Mucosa of rectum (tissue), 2 donors: ENCODE data around the gene CFAP43.

Experiments
- H3K27ac ChIP-seq, 2 donors: one replicate each; pipeline ENCODE4 v1.7.0; 2013; ENCODE audit warnings: inconsistent platforms in 2 of 2, low read depth in 2 of 2, low read length in 2 of 2
- H3K27me3 ChIP-seq, 2 donors: one replicate each; pipeline ENCODE4 v1.7.0; 2013; ENCODE audit warnings: low read length in 2 of 2; ENCODE audit not compliant: control insufficient read depth in 2 of 2, insufficient read depth in 2 of 2
- H3K36me3 ChIP-seq, 2 donors: one replicate each; pipeline ENCODE4 v1.7.0; 2013; ENCODE audit warnings: low read length in 2 of 2; ENCODE audit not compliant: control insufficient read depth in 2 of 2, insufficient read depth in 2 of 2
- H3K4me1 ChIP-seq, 2 donors: one replicate each; pipeline ENCODE4 v1.7.0; 2013; ENCODE audit warnings: low read length in 2 of 2, mild to moderate bottlenecking in 1 of 2; ENCODE audit not compliant: control insufficient read depth in 2 of 2, insufficient read depth in 2 of 2
- H3K4me3 ChIP-seq, 2 donors: one replicate each; pipeline ENCODE4 v1.7.0; 2013; ENCODE audit warnings: low read length in 2 of 2
- H3K9ac ChIP-seq, 2 donors: one replicate each; pipeline ENCODE4 v1.7.0; 2013; ENCODE audit warnings: low read length in 2 of 2, low read depth in 1 of 2, mild to moderate bottlenecking in 1 of 2
- H3K9me3 ChIP-seq, 2 donors: one replicate each; pipeline ENCODE4 v1.7.0; 2013; ENCODE audit warnings: low read length in 2 of 2; ENCODE audit not compliant: control insufficient read depth in 2 of 2
- donor health status: healthy.
- donor health status: Normal muscosa, but diverticular disease.

CFAP43 gene

GRCh38 chr10:104104418-104104817 lies 127.7 kb downstream of the CFAP43 start:
- Histone ChIP-seq H3K9ac (no peak overlapping the region), H3K4me1 (no peaks in the 10 kb centered on the region), H3K9me3 (no peaks in the 10 kb centered on the region), H3K27me3 (no peaks in the 10 kb centered on the region), H3K27ac (no peak overlapping the region), H3K36me3 (no peaks in the 10 kb centered on the region), H3K4me3 (no peak overlapping the region)

GRCh38 chr10:104103956-104104355 lies 128.2 kb downstream of the CFAP43 start:
- Histone ChIP-seq H3K4me1 (no peaks in the 10 kb centered on the region), H3K27me3 (no peaks in the 10 kb centered on the region), H3K9ac (no peak overlapping the region), H3K9me3 (no peaks in the 10 kb centered on the region), H3K27ac (no peak overlapping the region), H3K36me3 (no peaks in the 10 kb centered on the region), H3K4me3 (no peak overlapping the region)

- Histone ChIP-seq H3K27ac (no peak overlapping the region), H3K9ac (no peak overlapping the region), H3K27me3 (no peaks in the 10 kb centered on the region), H3K9me3 (no peaks in the 10 kb centered on the region), H3K4me3 (no peak overlapping the region), H3K36me3 (no peaks in the 10 kb centered on the region), H3K4me1 (no peaks in the 10 kb centered on the region)
Measured at GRCh38 chr10:104101902-104102301, 130.3 kb downstream of the CFAP43 start.

GRCh38 chr10:104100795-104101194 lies 131.4 kb downstream of the CFAP43 start:
- Histone ChIP-seq H3K4me3 (no peak overlapping the region), H3K36me3 (no peaks in the 10 kb centered on the region), H3K4me1 (no peaks in the 10 kb centered on the region), H3K9ac (no peak overlapping the region), H3K27me3 (no peaks in the 10 kb centered on the region), H3K27ac (no peak overlapping the region), H3K9me3 (no peaks in the 10 kb centered on the region)

GRCh38 chr10:104099941-104100340 lies 132.2 kb downstream of the CFAP43 start:
- no peak overlapping the region for H3K4me3 ChIP-seq
- no peaks in the 10 kb centered on the region for H3K36me3 ChIP-seq
- H3K27ac ChIP-seq = no peak overlapping the region
- no peaks in the 10 kb centered on the region for H3K4me1 ChIP-seq
- no peaks in the 10 kb centered on the region for H3K27me3 ChIP-seq
- no peaks in the 10 kb centered on the region for H3K9me3 ChIP-seq
- no peak overlapping the region for H3K9ac ChIP-seq

- Histone ChIP-seq H3K9me3 (no peaks in the 10 kb centered on the region), H3K27me3 (no peaks in the 10 kb centered on the region), H3K4me3 (no peak overlapping the region), H3K9ac (no peak overlapping the region), H3K36me3 (no peaks in the 10 kb centered on the region), H3K4me1 (no peaks in the 10 kb centered on the region), H3K27ac (no peak overlapping the region)
Measured at GRCh38 chr10:104099269-104099668, 132.9 kb downstream of the CFAP43 start.

- Histone ChIP-seq H3K9ac (no peak overlapping the region), H3K36me3 (no peaks in the 10 kb centered on the region), H3K27me3 (no peaks in the 10 kb centered on the region), H3K27ac (no peak overlapping the region), H3K9me3 (no peaks in the 10 kb centered on the region), H3K4me1 (no peaks in the 10 kb centered on the region), H3K4me3 (no peak overlapping the region)
Measured at GRCh38 chr10:104098358-104098925, 133.7 kb downstream of the CFAP43 start.

- Histone ChIP-seq H3K9me3 (no peaks in the 10 kb centered on the region), H3K27me3 (no peaks in the 10 kb centered on the region), H3K4me1 (no peaks in the 10 kb centered on the region), H3K27ac (no peak overlapping the region), H3K9ac (no peak overlapping the region), H3K4me3 (no peak overlapping the region), H3K36me3 (no peaks in the 10 kb centered on the region)
Measured at GRCh38 chr10:104096692-104097091, 135.5 kb downstream of the CFAP43 start.

GRCh38 chr10:104092749-104093148 lies 139.4 kb downstream of the CFAP43 start:
- no peak overlapping the region for H3K4me3 ChIP-seq
- no peaks in the 10 kb centered on the region for H3K27me3 ChIP-seq
- no peaks in the 10 kb centered on the region for H3K36me3 ChIP-seq
- H3K27ac ChIP-seq = no peak overlapping the region
- H3K9ac ChIP-seq = no peak overlapping the region
- H3K4me1 ChIP-seq = no peaks in the 10 kb centered on the region
- no peaks in the 10 kb centered on the region for H3K9me3 ChIP-seq

GRCh38 chr10:104090611-104091010 lies 141.6 kb downstream of the CFAP43 start:
- Histone ChIP-seq H3K9ac (no peak overlapping the region), H3K9me3 (no peaks in the 10 kb centered on the region), H3K27ac (no peak overlapping the region), H3K36me3 (no peaks in the 10 kb centered on the region), H3K4me1 (peaks cover 4 to 7% of the 10 kb centered on the region in 2 donors), H3K27me3 (no peaks in the 10 kb centered on the region), H3K4me3 (no peak overlapping the region)

- Histone ChIP-seq H3K4me3 (no peak overlapping the region), H3K9ac (no peak overlapping the region), H3K27ac (no peak overlapping the region), H3K9me3 (no peaks in the 10 kb centered on the region), H3K4me1 (peaks cover 4 to 7% of the 10 kb centered on the region in 2 donors), H3K27me3 (no peaks in the 10 kb centered on the region), H3K36me3 (no peaks in the 10 kb centered on the region)
Measured at GRCh38 chr10:104089621-104090020, 142.5 kb downstream of the CFAP43 start.
